ENCODE results near the gene RAI1.

- TF ChIP-seq CTCF (IDR thresholded peaks at IDR 0.05) (no peak), POLR2A (IDR thresholded peaks at IDR 0.05) (no peak), EP300 (IDR thresholded peaks at IDR 0.05) (no peak)
Measured at GRCh38 chr17:17722081-17722905, 41.0 kb downstream of the RAI1 start.

All from ovary (tissue), 3 donors.